WTC11 (cell line): Measurements from ENCODE around the gene MOSMO. TPM values are rescaled to one million over a fixed set of nuclear protein-coding genes. Genes with fewer than 3 reads are reported as not detected.

Experiments used
- ATAC-seq: fragments of 200-7000 bp; cut with Tn5 transposase; 2 replicates; pipeline ENCODE4 v1.10.0; 2021; ENCODE audit warnings: mild to moderate bottlenecking, moderate library complexity
- CTCF ChIA-PET: fragments of 300-600 bp; sonication (Branson Sonifier 250); formaldehyde crosslinking; loops from one replicate; lab custom pipeline; 2021; ENCODE audit warnings: antibody characterized with exemption; lab: Charles Lee
- POLR2A ChIA-PET: fragments of 350-600 bp; sonication (Branson Sonifier 250); formaldehyde crosslinking; loops from one replicate; lab custom pipeline; 2021; ENCODE audit warnings: antibody characterized with exemption; lab: Charles Lee
- DNase-seq: peaks from one replicate; pipeline ENCODE4 v3.0.0; 2021; ENCODE audit warnings: low spot score
- H3K27ac Mint-ChIP-seq: 2 replicates; pipeline ENCODE4 v1.8.0; 2021; ENCODE audit warnings: mixed read lengths
- H3K27me3 Mint-ChIP-seq: 2 replicates; pipeline ENCODE4 v1.8.0; 2021; ENCODE audit warnings: low read depth, mild to moderate bottlenecking, moderate library complexity, mixed read lengths
- H3K36me3 Mint-ChIP-seq: 2 replicates; pipeline ENCODE4 v1.8.0; 2021; ENCODE audit warnings: mixed read lengths
- H3K4me1 Mint-ChIP-seq: 2 replicates; pipeline ENCODE4 v1.8.0; 2022; ENCODE audit warnings: mixed read lengths
- H3K4me3 Mint-ChIP-seq: 2 replicates; pipeline ENCODE4 v1.8.0; 2021; ENCODE audit warnings: mild to moderate bottlenecking, moderate library complexity, mixed read lengths
- H3K9me3 Mint-ChIP-seq: 2 replicates; pipeline ENCODE4 v1.8.0; 2021; ENCODE audit warnings: mixed read lengths
- CTCF ChIP-seq: fragments of 200-600 bp; IDR thresholded peaks from 2 replicates; pipeline ENCODE4 v1.8.0; 2022; ENCODE audit warnings: antibody characterized with exemption
- ESRRA ChIP-seq: sonication (generic); formaldehyde crosslinking; IDR thresholded peaks from 2 replicates; pipeline ENCODE4 v1.8.1; 2022; ENCODE audit warnings: mild to moderate bottlenecking, missing genetic modification reagents, borderline replicate concordance
- GABPB1 ChIP-seq: sonication (generic); formaldehyde crosslinking; IDR thresholded peaks from 2 replicates; pipeline ENCODE4 v1.8.1; 2023; ENCODE audit warnings: mild to moderate bottlenecking, missing genetic modification reagents
- GRHL2 ChIP-seq: fragments of 250-450 bp; sonication (Bioruptor Pico); IDR thresholded peaks from 2 replicates; pipeline ENCODE4 v1.8.0; 2022; ENCODE audit warnings: mild to moderate bottlenecking, moderate library complexity; ENCODE audit not compliant: insufficient replicate concordance, severe bottlenecking
- MLX ChIP-seq: sonication (generic); formaldehyde crosslinking; IDR thresholded peaks from 2 replicates; pipeline ENCODE4 v1.8.1; 2023; ENCODE audit warnings: mild to moderate bottlenecking, missing genetic modification reagents, moderate library complexity
- NR1H2 ChIP-seq: sonication (generic); formaldehyde crosslinking; IDR thresholded peaks from 2 replicates; pipeline ENCODE4 v1.9.0; 2021; ENCODE audit warnings: mild to moderate bottlenecking, moderate library complexity, missing genetic modification reagents
- NR3C1 ChIP-seq: sonication (generic); formaldehyde crosslinking; conservative IDR thresholded peaks from 2 replicates; pipeline ENCODE4 v1.8.1; 2023; ENCODE audit warnings: low read depth, mild to moderate bottlenecking, missing genetic modification reagents
- PRRX2 ChIP-seq: fragments of 250-450 bp; sonication (Bioruptor Pico); IDR thresholded peaks from 2 replicates; pipeline ENCODE4 v1.8.0; 2021; ENCODE audit warnings: mild to moderate bottlenecking
- RORB ChIP-seq: fragments of 250-450 bp; sonication (Bioruptor Pico); IDR thresholded peaks from 2 replicates; pipeline ENCODE4 v1.9.0; 2021; ENCODE audit warnings: mild to moderate bottlenecking
- SMAD4 ChIP-seq: sonication (generic); formaldehyde crosslinking; IDR thresholded peaks from 2 replicates; pipeline ENCODE4 v1.8.0; 2022; ENCODE audit warnings: mild to moderate bottlenecking, missing genetic modification reagents
- ZBTB21 ChIP-seq: sonication (generic); formaldehyde crosslinking; IDR thresholded peaks from 2 replicates; pipeline ENCODE4 v1.8.1; 2023; ENCODE audit warnings: mild to moderate bottlenecking, missing genetic modification reagents, borderline replicate concordance
- ZNF232 ChIP-seq: sonication (generic); formaldehyde crosslinking; IDR thresholded peaks from 2 replicates; pipeline ENCODE4 v1.8.0; 2022; ENCODE audit warnings: mild to moderate bottlenecking, missing genetic modification reagents
- ZNF396 ChIP-seq: fragments of 250-450 bp; sonication (Bioruptor Pico); IDR thresholded peaks from 2 replicates; pipeline ENCODE4 v1.8.0; 2021; ENCODE audit warnings: mild to moderate bottlenecking, moderate library complexity, borderline replicate concordance
- ZNF423 ChIP-seq: fragments of 250-450 bp; sonication (Bioruptor Pico); IDR thresholded peaks from 2 replicates; pipeline ENCODE4 v2.1.2; 2022; ENCODE audit warnings: mild to moderate bottlenecking, moderate library complexity
- ZNF425 ChIP-seq: fragments of 250-450 bp; sonication (Bioruptor Pico); conservative IDR thresholded peaks from 2 replicates; pipeline ENCODE4 v1.9.0; 2021; ENCODE audit warnings: mild to moderate bottlenecking
- ZSCAN18 ChIP-seq: fragments of 250-450 bp; sonication (Bioruptor Pico); IDR thresholded peaks from 2 replicates; pipeline ENCODE4 v2.1.2; 2022; ENCODE audit warnings: mild to moderate bottlenecking, moderate library complexity
- total RNA-seq: library from RNA; stranded (reverse); gene quantifications from 3 replicates; pipeline ENCODE4 v1.2.3, GENCODE V29; 2021
- TF ChIP-seq, protein P1 (sequence below): sonication (generic); formaldehyde crosslinking; IDR thresholded peaks from 2 replicates; pipeline ENCODE4 v1.8.1; 2023; ENCODE audit warnings: mild to moderate bottlenecking, missing genetic modification reagents
- TF ChIP-seq, protein P2 (sequence below): sonication (generic); formaldehyde crosslinking; IDR thresholded peaks from 2 replicates; pipeline ENCODE4 v1.8.0; 2023; ENCODE audit warnings: mild to moderate bottlenecking, missing genetic modification reagents
- TF ChIP-seq, protein P3 (sequence below): sonication (generic); formaldehyde crosslinking; IDR thresholded peaks from 2 replicates; pipeline ENCODE4 v1.8.0; 2022; ENCODE audit warnings: mild to moderate bottlenecking, missing genetic modification reagents

MOSMO gene
- total RNA-seq, 1 experiment from 2014 or later = 10.7 TPM

DNA sequence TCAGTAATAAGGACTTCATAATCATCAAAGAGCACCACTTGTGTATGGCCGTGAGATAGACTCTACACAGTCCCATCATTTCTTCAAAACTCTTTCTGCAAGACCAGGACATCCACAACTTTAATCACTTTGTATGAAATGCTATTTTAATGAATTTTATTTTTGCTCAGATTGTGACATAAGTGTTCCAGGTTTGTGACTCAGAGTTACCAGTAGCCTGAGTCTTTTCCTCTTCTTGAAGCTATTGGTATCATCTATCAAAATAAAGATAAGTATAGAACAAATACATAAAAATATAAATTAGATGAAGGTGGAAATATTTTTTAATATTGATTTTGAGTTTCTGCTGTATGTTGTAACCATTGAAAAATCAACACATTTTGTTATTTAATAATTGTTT, 67.9 kb downstream of the MOSMO start:
- H3K4me1 Mint-ChIP-seq = no peaks in the 10 kb centered on the region; the same call in 1 of the 2 replicates
- ChIA-PET CTCF (interaction anchor here (0.6 to 4.0 kb wide), 2 partner anchors 24 to 86 kb away, joined by 3 to 69 read pairs; no protein-coding TSS in a partner anchor), POLR2A (no interaction called here)
- ATAC-seq (no peak), DNase-seq (no peak)
- no peaks in the 10 kb centered on the region for H3K36me3 Mint-ChIP-seq
- no peak overlapping the region for H3K4me3 Mint-ChIP-seq
- H3K27ac Mint-ChIP-seq = no peak overlapping the region
- TF ChIP-seq PRRX2 (CRISPR knock-in tag) (no peak), NR3C1 (CRISPR knock-in tag) (no peak), RORB (no peak), ZNF423 (no peak)
- TF ChIP-seq, protein P1, sequence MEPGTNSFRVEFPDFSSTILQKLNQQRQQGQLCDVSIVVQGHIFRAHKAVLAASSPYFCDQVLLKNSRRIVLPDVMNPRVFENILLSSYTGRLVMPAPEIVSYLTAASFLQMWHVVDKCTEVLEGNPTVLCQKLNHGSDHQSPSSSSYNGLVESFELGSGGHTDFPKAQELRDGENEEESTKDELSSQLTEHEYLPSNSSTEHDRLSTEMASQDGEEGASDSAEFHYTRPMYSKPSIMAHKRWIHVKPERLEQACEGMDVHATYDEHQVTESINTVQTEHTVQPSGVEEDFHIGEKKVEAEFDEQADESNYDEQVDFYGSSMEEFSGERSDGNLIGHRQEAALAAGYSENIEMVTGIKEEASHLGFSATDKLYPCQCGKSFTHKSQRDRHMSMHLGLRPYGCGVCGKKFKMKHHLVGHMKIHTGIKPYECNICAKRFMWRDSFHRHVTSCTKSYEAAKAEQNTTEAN = no peak
- no peaks in the 10 kb centered on the region for H3K9me3 Mint-ChIP-seq
- H3K27me3 Mint-ChIP-seq = no peaks in the 10 kb centered on the region

GRCh38 chr16:22077700-22078313, 69.9 kb downstream of the MOSMO start:
- H3K9me3 Mint-ChIP-seq = no peaks in the 10 kb centered on the region
- POLR2A ChIA-PET = interaction anchor here (0.6 to 1.1 kb wide), 2 partner anchors 70 to 88 kb away, joined by 3 to 5 read pairs; partner anchors contain the start of gene MOSMO
- no peak for TF ChIP-seq ZNF396 (CRISPR knock-in tag)
- no peak for TF ChIP-seq GABPB1 (CRISPR knock-in tag)
- peak; percentile 86 for TF ChIP-seq CTCF
- TF ChIP-seq ZNF232 = no peak

DNA sequence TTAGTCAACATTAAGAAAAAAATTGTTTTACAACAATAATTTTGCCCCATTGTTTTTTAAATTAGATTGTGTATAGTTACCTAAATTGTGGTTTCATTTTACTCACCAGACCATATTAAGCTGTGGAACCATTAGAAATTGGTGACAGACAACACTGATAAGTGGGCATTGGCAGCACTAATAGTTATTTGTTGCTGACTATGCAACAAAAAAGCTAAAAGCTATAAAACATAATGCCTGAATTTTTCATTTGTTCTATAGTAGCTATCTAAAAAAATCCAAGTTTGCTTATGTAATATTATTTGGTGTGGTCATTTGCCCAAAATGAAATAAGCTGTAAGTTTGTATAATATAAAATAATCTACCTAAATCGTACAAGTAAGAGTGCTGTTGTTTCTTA, 70.7 kb downstream of the MOSMO start:
- no peak overlapping the region for H3K27ac Mint-ChIP-seq
- no peaks in the 10 kb centered on the region for H3K36me3 Mint-ChIP-seq
- ATAC-seq (no peak), DNase-seq (no peak)
- ChIA-PET CTCF (interaction anchor here (1.3 to 4.0 kb wide), 19 partner anchors 7 to 111 kb away, joined by 3 to 140 read pairs (median 15); partner anchors contain the start of genes MOSMO, PDZD9 and VWA3A), POLR2A (no interaction called here)
- H3K27me3 Mint-ChIP-seq = no peaks in the 10 kb centered on the region
- no peaks in the 10 kb centered on the region for H3K9me3 Mint-ChIP-seq
- no peak overlapping the region for H3K4me3 Mint-ChIP-seq
- no peaks in the 10 kb centered on the region; the same call in 1 of the 2 replicates for H3K4me1 Mint-ChIP-seq
- TF ChIP-seq, protein P2, sequence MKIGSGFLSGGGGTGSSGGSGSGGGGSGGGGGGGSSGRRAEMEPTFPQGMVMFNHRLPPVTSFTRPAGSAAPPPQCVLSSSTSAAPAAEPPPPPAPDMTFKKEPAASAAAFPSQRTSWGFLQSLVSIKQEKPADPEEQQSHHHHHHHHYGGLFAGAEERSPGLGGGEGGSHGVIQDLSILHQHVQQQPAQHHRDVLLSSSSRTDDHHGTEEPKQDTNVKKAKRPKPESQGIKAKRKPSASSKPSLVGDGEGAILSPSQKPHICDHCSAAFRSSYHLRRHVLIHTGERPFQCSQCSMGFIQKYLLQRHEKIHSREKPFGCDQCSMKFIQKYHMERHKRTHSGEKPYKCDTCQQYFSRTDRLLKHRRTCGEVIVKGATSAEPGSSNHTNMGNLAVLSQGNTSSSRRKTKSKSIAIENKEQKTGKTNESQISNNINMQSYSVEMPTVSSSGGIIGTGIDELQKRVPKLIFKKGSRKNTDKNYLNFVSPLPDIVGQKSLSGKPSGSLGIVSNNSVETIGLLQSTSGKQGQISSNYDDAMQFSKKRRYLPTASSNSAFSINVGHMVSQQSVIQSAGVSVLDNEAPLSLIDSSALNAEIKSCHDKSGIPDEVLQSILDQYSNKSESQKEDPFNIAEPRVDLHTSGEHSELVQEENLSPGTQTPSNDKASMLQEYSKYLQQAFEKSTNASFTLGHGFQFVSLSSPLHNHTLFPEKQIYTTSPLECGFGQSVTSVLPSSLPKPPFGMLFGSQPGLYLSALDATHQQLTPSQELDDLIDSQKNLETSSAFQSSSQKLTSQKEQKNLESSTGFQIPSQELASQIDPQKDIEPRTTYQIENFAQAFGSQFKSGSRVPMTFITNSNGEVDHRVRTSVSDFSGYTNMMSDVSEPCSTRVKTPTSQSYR (CRISPR knock-in tag) = no peak
- TF ChIP-seq ESRRA (CRISPR knock-in tag) = no peak
- TF ChIP-seq GRHL2 (CRISPR knock-in tag) = no peak
- no peak for TF ChIP-seq ZNF425
- no peak for TF ChIP-seq SMAD4 (CRISPR knock-in tag)
- no peak for TF ChIP-seq PRRX2 (CRISPR knock-in tag)
- no peak for TF ChIP-seq ZSCAN18 (CRISPR knock-in tag)
- no peak for TF ChIP-seq ZBTB21
- no peak for TF ChIP-seq NR1H2 (CRISPR knock-in tag)
- TF ChIP-seq MLX (CRISPR knock-in tag) = no peak
- TF ChIP-seq, protein P3, sequence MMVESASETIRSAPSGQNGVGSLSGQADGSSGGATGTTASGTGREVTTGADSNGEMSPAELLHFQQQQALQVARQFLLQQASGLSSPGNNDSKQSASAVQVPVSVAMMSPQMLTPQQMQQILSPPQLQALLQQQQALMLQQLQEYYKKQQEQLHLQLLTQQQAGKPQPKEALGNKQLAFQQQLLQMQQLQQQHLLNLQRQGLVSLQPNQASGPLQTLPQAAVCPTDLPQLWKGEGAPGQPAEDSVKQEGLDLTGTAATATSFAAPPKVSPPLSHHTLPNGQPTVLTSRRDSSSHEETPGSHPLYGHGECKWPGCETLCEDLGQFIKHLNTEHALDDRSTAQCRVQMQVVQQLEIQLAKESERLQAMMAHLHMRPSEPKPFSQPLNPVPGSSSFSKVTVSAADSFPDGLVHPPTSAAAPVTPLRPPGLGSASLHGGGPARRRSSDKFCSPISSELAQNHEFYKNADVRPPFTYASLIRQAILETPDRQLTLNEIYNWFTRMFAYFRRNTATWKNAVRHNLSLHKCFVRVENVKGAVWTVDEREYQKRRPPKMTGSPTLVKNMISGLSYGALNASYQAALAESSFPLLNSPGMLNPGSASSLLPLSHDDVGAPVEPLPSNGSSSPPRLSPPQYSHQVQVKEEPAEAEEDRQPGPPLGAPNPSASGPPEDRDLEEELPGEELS (CRISPR knock-in tag) = no peak

More at GRCh38 chr16:22077700-22078313, 69.9 kb downstream of the MOSMO start:
- Mint-ChIP-seq H3K27me3 (no peaks in the 10 kb centered on the region), H3K4me3 (no peak overlapping the region), H3K27ac (no peak overlapping the region), H3K36me3 (no peaks in the 10 kb centered on the region), H3K4me1 (no peaks in the 10 kb centered on the region; the same call in 1 of the 2 replicates)
- peak; percentile 95 for ATAC-seq
- peak; percentile 74 for DNase-seq
- CTCF ChIA-PET = interaction anchor here (0.5 to 4.0 kb wide), 68 partner anchors 8 to 1270 kb away, joined by 3 to 140 read pairs (median 6); partner anchors contain the start of genes MOSMO, PDZD9, UQCRC2 and VWA3A
